ENCODE measurements around the gene FCRLA.
A peak's percentile ranks its signal among the peaks of the same experiment; 100 is the strongest.

The FCRLA gene

GRCh38 chr1:161706113-161706481 is 932 bp upstream of the FCRLA start:
- H3K36me3 ChIP-seq (ENCODE audit: control insufficient read depth in 4 of 4, insufficient read depth in 4 of 4, low read length in 3 of 4) = no peaks in the 10 kb centered on the region
- DNase-seq = no peak
- no peak overlapping the region for H3K4me3 ChIP-seq (ENCODE audit: control insufficient read depth in 1 of 7, extremely low read depth in 1 of 7, insufficient read depth in 4 of 7, low read depth in 2 of 7, low read length in 6 of 7)
- no peak overlapping the region for H3K27ac ChIP-seq (ENCODE audit: insufficient read depth in 1 of 2, low read depth in 1 of 2, low read length in 2 of 2, poor library complexity in 1 of 2, severe bottlenecking in 2 of 2)
- no peaks in the 10 kb centered on the region for H3K27me3 ChIP-seq (replicated peaks in 2 of 5; ENCODE audit: control insufficient read depth in 4 of 5, insufficient read depth in 5 of 5, low read length in 4 of 5)
- peaks cover 0 to 3% (median 0%) of the 10 kb centered on the region in 4 experiments for H3K4me1 ChIP-seq (ENCODE audit: control extremely low read depth in 1 of 4, control insufficient read depth in 4 of 4, insufficient read depth in 4 of 4, low read length in 3 of 4)
- no peaks in the 10 kb centered on the region for H3K9me3 ChIP-seq (ENCODE audit: control extremely low read depth in 1 of 5, control insufficient read depth in 4 of 5, insufficient read depth in 2 of 5, low read depth in 1 of 5, low read length in 4 of 5)
- POLR2A ChIA-PET = no interaction called here
- WGBS (ENCODE audit: insufficient coverage) = 100% methylated on average over 3 of the region's 3 CpGs
- CTCF ChIA-PET = interaction anchor here (0.6 kb wide), 1 partner anchor 14 kb away, joined by 3 read pairs; no protein-coding TSS in a partner anchor

DNA sequence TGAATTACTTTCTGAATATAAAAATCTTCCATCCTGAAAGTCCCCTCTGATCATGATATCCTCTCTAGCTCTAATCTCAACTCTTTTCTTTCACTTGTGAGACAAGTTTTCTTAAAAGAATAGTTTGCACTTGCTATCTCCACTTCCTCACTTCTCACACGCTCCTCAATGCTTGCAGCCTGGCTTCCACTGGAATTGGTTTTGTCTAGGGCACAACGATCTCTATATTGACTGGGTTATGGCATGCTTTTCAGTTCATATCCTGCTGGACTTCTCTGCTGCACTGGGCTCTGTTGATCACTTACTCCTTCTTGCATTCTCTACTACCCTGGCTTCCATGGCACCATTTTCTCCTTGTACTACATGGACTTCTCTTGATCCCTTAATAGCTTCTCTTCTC is 474 bp downstream of the FCRLA start:
- H3K9me3 ChIP-seq (ENCODE audit: control extremely low read depth in 1 of 5, control insufficient read depth in 4 of 5, insufficient read depth in 2 of 5, low read depth in 1 of 5, low read length in 4 of 5) = no peaks in the 10 kb centered on the region
- ChIA-PET POLR2A (no interaction called here), CTCF (interaction anchor here (1.0 to 2.2 kb wide), 7 partner anchors 10 to 32 kb away, joined by 3 to 8 read pairs (median 3); no protein-coding TSS in a partner anchor)
- no peaks in the 10 kb centered on the region for H3K36me3 ChIP-seq (ENCODE audit: control insufficient read depth in 4 of 4, insufficient read depth in 4 of 4, low read length in 3 of 4)
- WGBS (ENCODE audit: insufficient coverage) = 100% methylated on average over 2 of the region's 2 CpGs
- no peak overlapping the region for H3K27ac ChIP-seq (ENCODE audit: insufficient read depth in 1 of 2, low read depth in 1 of 2, low read length in 2 of 2, poor library complexity in 1 of 2, severe bottlenecking in 2 of 2)
- H3K27me3 ChIP-seq (replicated peaks in 2 of 5; ENCODE audit: control insufficient read depth in 4 of 5, insufficient read depth in 5 of 5, low read length in 4 of 5) = no peaks in the 10 kb centered on the region
- DNase-seq = no peak
- H3K4me3 ChIP-seq (ENCODE audit: control insufficient read depth in 1 of 7, extremely low read depth in 1 of 7, insufficient read depth in 4 of 7, low read depth in 2 of 7, low read length in 6 of 7) = no peak overlapping the region
- H3K4me1 ChIP-seq (ENCODE audit: control extremely low read depth in 1 of 4, control insufficient read depth in 4 of 4, insufficient read depth in 4 of 4, low read length in 3 of 4) = peaks cover 0 to 3% (median 0%) of the 10 kb centered on the region in 4 experiments

GRCh38 chr1:161709373-161709772 is 2.3 kb downstream of the FCRLA start:
- Histone ChIP-seq H3K4me1 (ENCODE audit: control extremely low read depth in 1 of 4, control insufficient read depth in 4 of 4, insufficient read depth in 4 of 4, low read length in 3 of 4) (peaks cover 0 to 3% (median 0%) of the 10 kb centered on the region in 4 experiments), H3K4me3 (ENCODE audit: control insufficient read depth in 1 of 7, extremely low read depth in 1 of 7, insufficient read depth in 4 of 7, low read depth in 2 of 7, low read length in 6 of 7) (no peak overlapping the region), H3K9me3 (ENCODE audit: control extremely low read depth in 1 of 5, control insufficient read depth in 4 of 5, insufficient read depth in 2 of 5, low read depth in 1 of 5, low read length in 4 of 5) (no peaks in the 10 kb centered on the region), H3K36me3 (ENCODE audit: control insufficient read depth in 4 of 4, insufficient read depth in 4 of 4, low read length in 3 of 4) (no peaks in the 10 kb centered on the region), H3K27me3 (replicated peaks in 2 of 5; ENCODE audit: control insufficient read depth in 4 of 5, insufficient read depth in 5 of 5, low read length in 4 of 5) (peaks cover 0 to 3% (median 0%) of the 10 kb centered on the region in 5 experiments), H3K27ac (ENCODE audit: insufficient read depth in 1 of 2, low read depth in 1 of 2, low read length in 2 of 2, poor library complexity in 1 of 2, severe bottlenecking in 2 of 2) (no peak overlapping the region)
- ChIA-PET POLR2A (no interaction called here), CTCF (interaction anchor here (1.5 kb wide), 1 partner anchor 28 kb away, joined by 3 read pairs; no protein-coding TSS in a partner anchor)
- WGBS (ENCODE audit: insufficient coverage) = 90% methylated on average over 3 of the region's 4 CpGs
- no peak for DNase-seq

DNA sequence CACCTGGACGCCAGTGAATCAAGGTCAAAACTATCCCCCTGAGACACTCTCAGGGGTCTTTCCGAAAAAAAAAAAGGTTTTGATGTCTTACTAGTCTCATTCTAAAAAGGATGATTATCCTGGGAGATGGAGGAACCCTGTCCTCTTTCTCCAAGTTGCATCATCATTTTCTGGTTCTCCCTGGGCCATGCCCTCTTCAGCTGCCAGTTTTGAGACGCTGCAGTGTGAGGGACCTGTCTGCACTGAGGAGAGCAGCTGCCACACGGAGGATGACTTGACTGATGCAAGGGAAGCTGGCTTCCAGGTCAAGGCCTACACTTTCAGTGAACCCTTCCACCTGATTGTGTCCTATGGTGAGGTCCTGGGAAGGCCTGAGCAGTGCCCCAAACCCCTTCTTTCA is 3.5 kb downstream of the FCRLA start:
- H3K4me3 ChIP-seq (ENCODE audit: control insufficient read depth in 1 of 7, extremely low read depth in 1 of 7, insufficient read depth in 4 of 7, low read depth in 2 of 7, low read length in 6 of 7) = no peak overlapping the region
- H3K27ac ChIP-seq (ENCODE audit: insufficient read depth in 1 of 2, low read depth in 1 of 2, low read length in 2 of 2, poor library complexity in 1 of 2, severe bottlenecking in 2 of 2) = no peak overlapping the region
- H3K9me3 ChIP-seq (ENCODE audit: control extremely low read depth in 1 of 5, control insufficient read depth in 4 of 5, insufficient read depth in 2 of 5, low read depth in 1 of 5, low read length in 4 of 5) = no peaks in the 10 kb centered on the region
- H3K36me3 ChIP-seq (ENCODE audit: control insufficient read depth in 4 of 4, insufficient read depth in 4 of 4, low read length in 3 of 4) = no peaks in the 10 kb centered on the region
- WGBS (ENCODE audit: insufficient coverage) = 93% methylated on average over 4 of the region's 4 CpGs
- no peak for DNase-seq
- CTCF ChIA-PET = interaction anchor here (1.5 kb wide), 1 partner anchor 26 kb away, joined by 3 read pairs; no protein-coding TSS in a partner anchor
- POLR2A ChIA-PET = no interaction called here
- peaks cover 0 to 3% (median 0%) of the 10 kb centered on the region in 5 experiments for H3K27me3 ChIP-seq (replicated peaks in 2 of 5; ENCODE audit: control insufficient read depth in 4 of 5, insufficient read depth in 5 of 5, low read length in 4 of 5)
- peaks cover 0 to 3% (median 0%) of the 10 kb centered on the region in 4 experiments for H3K4me1 ChIP-seq (ENCODE audit: control extremely low read depth in 1 of 4, control insufficient read depth in 4 of 4, insufficient read depth in 4 of 4, low read length in 3 of 4)

DNA sequence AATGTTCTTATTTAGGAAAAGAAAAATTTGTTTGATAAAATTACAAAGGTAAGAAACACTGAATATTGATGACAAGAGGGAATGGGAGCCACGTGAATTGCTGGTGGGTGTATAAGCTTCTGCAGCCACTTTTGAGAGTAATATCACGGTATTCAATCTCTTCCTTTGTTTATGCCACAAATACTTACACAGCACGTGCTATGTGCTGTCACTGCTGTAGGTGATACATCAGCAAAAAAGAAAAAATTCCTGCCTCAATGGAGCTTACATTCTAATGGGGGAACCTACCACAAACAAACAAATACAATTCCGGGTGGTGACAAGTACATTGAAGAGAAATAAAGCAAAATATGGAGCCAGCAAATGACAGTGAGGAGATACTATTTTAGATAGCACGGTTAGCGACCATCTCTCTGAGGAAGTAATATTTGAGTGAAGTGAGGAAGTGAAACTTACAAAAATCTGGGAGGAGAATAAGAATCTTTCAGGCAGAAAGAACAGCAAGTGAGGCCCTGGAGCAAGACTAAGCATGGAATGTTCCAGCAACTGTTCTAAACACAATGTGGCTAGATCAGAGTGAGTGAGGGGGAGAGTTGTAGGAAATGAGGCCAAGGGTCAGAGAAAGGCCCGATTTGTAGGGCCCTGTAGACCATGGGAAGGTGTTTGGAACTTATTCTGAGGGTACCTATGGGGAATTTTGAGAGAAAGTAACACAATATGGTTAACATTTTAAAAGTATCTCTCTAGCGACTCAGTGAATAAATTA is 11.7 kb downstream of the FCRLA start:
- Histone ChIP-seq H3K4me3 (ENCODE audit: control insufficient read depth in 1 of 7, extremely low read depth in 1 of 7, insufficient read depth in 4 of 7, low read depth in 2 of 7, low read length in 6 of 7) (no peak overlapping the region), H3K36me3 (ENCODE audit: control insufficient read depth in 4 of 4, insufficient read depth in 4 of 4, low read length in 3 of 4) (no peaks in the 10 kb centered on the region), H3K9me3 (ENCODE audit: control extremely low read depth in 1 of 5, control insufficient read depth in 4 of 5, insufficient read depth in 2 of 5, low read depth in 1 of 5, low read length in 4 of 5) (no peaks in the 10 kb centered on the region), H3K4me1 (ENCODE audit: control extremely low read depth in 1 of 4, control insufficient read depth in 4 of 4, insufficient read depth in 4 of 4, low read length in 3 of 4) (peaks cover 0 to 24% (median under 1%) of the 10 kb centered on the region in 4 experiments), H3K27ac (ENCODE audit: insufficient read depth in 1 of 2, low read depth in 1 of 2, low read length in 2 of 2, poor library complexity in 1 of 2, severe bottlenecking in 2 of 2) (no peak overlapping the region), H3K27me3 (replicated peaks in 2 of 5; ENCODE audit: control insufficient read depth in 4 of 5, insufficient read depth in 5 of 5, low read length in 4 of 5) (peaks cover 2 to 23% (median 7%) of the 10 kb centered on the region in 5 experiments)
- WGBS (ENCODE audit: insufficient coverage) = 52% methylated on average over 6 of the region's 8 CpGs
- peak in 1 of 3 donors; percentile 17 for DNase-seq
- ChIA-PET POLR2A (no interaction called here), CTCF (interaction anchor here (1.0 to 1.2 kb wide), 2 partner anchors 8 to 21 kb away, joined by 3 read pairs; no protein-coding TSS in a partner anchor)

- H3K4me3 ChIP-seq (ENCODE audit: control insufficient read depth in 1 of 7, extremely low read depth in 1 of 7, insufficient read depth in 4 of 7, low read depth in 2 of 7, low read length in 6 of 7) = no peak overlapping the region
- H3K36me3 ChIP-seq (ENCODE audit: control insufficient read depth in 4 of 4, insufficient read depth in 4 of 4, low read length in 3 of 4) = no peaks in the 10 kb centered on the region
- DNase-seq = no peak
- POLR2A ChIA-PET = no interaction called here
- peaks cover 0 to 24% (median under 1%) of the 10 kb centered on the region in 4 experiments for H3K4me1 ChIP-seq (ENCODE audit: control extremely low read depth in 1 of 4, control insufficient read depth in 4 of 4, insufficient read depth in 4 of 4, low read length in 3 of 4)
- WGBS (ENCODE audit: insufficient coverage) = 89% methylated on average over 1 of the region's 1 CpG
- no peaks in the 10 kb centered on the region for H3K9me3 ChIP-seq (ENCODE audit: control extremely low read depth in 1 of 5, control insufficient read depth in 4 of 5, insufficient read depth in 2 of 5, low read depth in 1 of 5, low read length in 4 of 5)
- CTCF ChIA-PET = no interaction called here
- H3K27ac ChIP-seq (ENCODE audit: insufficient read depth in 1 of 2, low read depth in 1 of 2, low read length in 2 of 2, poor library complexity in 1 of 2, severe bottlenecking in 2 of 2) = no peak overlapping the region
- peaks cover 2 to 28% (median 7%) of the 10 kb centered on the region in 5 experiments for H3K27me3 ChIP-seq (replicated peaks in 2 of 5; ENCODE audit: control insufficient read depth in 4 of 5, insufficient read depth in 5 of 5, low read length in 4 of 5)
These were observed 12.2 kb downstream of the FCRLA start for GRCh38 chr1:161719325-161719611.

GRCh38 chr1:161720422-161720821 is 13.4 kb downstream of the FCRLA start:
- Histone ChIP-seq H3K27me3 (replicated peaks in 2 of 5; ENCODE audit: control insufficient read depth in 4 of 5, insufficient read depth in 5 of 5, low read length in 4 of 5) (peaks cover 2 to 35% (median 14%) of the 10 kb centered on the region in 5 experiments), H3K27ac (ENCODE audit: insufficient read depth in 1 of 2, low read depth in 1 of 2, low read length in 2 of 2, poor library complexity in 1 of 2, severe bottlenecking in 2 of 2) (no peak overlapping the region), H3K4me1 (ENCODE audit: control extremely low read depth in 1 of 4, control insufficient read depth in 4 of 4, insufficient read depth in 4 of 4, low read length in 3 of 4) (peaks cover under 1 to 27% (median 2%) of the 10 kb centered on the region in 4 experiments), H3K4me3 (ENCODE audit: control insufficient read depth in 1 of 7, extremely low read depth in 1 of 7, insufficient read depth in 4 of 7, low read depth in 2 of 7, low read length in 6 of 7) (no peak overlapping the region), H3K9me3 (ENCODE audit: control extremely low read depth in 1 of 5, control insufficient read depth in 4 of 5, insufficient read depth in 2 of 5, low read depth in 1 of 5, low read length in 4 of 5) (no peaks in the 10 kb centered on the region), H3K36me3 (ENCODE audit: control insufficient read depth in 4 of 4, insufficient read depth in 4 of 4, low read length in 3 of 4) (no peaks in the 10 kb centered on the region)
- peak in 1 of 3 donors; percentile 33 for DNase-seq
- ChIA-PET CTCF (no interaction called here), POLR2A (no interaction called here)
- no CpG with 5 or more reads among the region's 1 CpG for WGBS (ENCODE audit: insufficient coverage)

Measured in common myeloid progenitor, CD34-positive (primary cell).